BJ (cell line): ENCODE results near the gene PAK4. TPM values are rescaled to one million over a fixed set of nuclear protein-coding genes. Genes with fewer than 3 reads are reported as not detected.

Experiments used
- CTCF ChIA-PET: fragments of 350-600 bp; formaldehyde crosslinking; extraction: SDS; loops from one replicate; lab custom pipeline; 2021; ENCODE audit warnings: antibody characterized with exemption, inconsistent platforms; lab: Yijun Ruan, JAX
- POLR2A ChIA-PET: fragments of 300-600 bp; sonication (Branson Sonifier 250); formaldehyde crosslinking; extraction: SDS; loops from one replicate; lab custom pipeline; 2021; ENCODE audit warnings: antibody characterized with exemption; lab: Charles Lee
- DNase-seq: peaks from one replicate; pipeline ENCODE4 v3.0.0-alpha.2; 2011; ENCODE audit warnings: low read depth
- H3K27me3 ChIP-seq: 2 replicates; pipeline ENCODE4 v1.6.0; 2011; ENCODE audit warnings: low read length; ENCODE audit not compliant: control insufficient read depth, insufficient read depth
- H3K36me3 ChIP-seq: 2 replicates; pipeline ENCODE4 v1.5.1; 2011; ENCODE audit warnings: low read length; ENCODE audit not compliant: control insufficient read depth, insufficient read depth
- H3K4me3 ChIP-seq: 2 replicates; pipeline ENCODE4 v1.5.1; 2011; ENCODE audit warnings: low read depth, mild to moderate bottlenecking, control low read depth, low read length
- CTCF ChIP-seq: IDR thresholded peaks from 2 replicates; pipeline ENCODE4 v1.5.1; 2011; ENCODE audit warnings: low read depth, mild to moderate bottlenecking, control low read depth, inconsistent platforms, low read length, moderate library complexity; ENCODE audit not compliant: insufficient read depth
- polyA plus RNA-seq: library from polyadenylated mRNA; depleted of rRNA; stranded (reverse); fragments of >200 nt; gene quantifications from 2 replicates; pipeline ENCODE4 v1.2.3, GENCODE V29; 2011

PAK4 gene
- polyA plus RNA-seq, 1 experiment, result 19.6 TPM

DNA sequence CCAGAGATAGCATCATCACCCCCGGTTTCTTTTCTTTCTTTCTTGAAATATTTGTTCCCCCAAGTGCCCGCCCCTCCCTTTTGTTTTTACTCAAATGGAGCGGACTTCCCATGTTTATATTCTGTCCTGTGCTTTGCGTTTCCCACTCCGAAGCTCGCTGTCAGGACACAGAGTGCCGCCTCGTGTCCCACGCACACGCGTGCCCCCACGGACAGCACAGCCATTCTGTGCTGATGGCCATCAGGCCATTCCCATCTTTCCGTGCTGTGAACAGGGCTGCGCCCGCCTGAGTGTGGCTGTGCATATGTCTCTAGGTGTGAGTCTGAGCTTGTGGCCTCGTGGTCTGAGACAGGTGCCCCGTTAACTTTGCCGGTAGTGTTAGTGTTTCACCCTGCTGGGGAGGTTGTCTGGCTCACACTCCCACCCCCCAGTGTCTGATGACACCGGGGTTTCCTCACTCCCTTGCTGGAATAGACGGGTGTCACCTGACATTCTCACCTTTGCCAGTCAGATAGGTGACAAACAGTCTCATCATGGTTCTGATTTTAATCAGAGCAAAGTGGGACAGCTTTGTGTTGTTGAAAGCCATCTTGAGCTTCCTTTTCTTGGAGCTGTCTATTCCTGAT is 6.9 kb downstream of the PAK4 start:
- ChIA-PET POLR2A (no interaction called here), CTCF (interaction anchor here (0.9 to 1.6 kb wide), 4 partner anchors 10 to 265 kb away, joined by 3 read pairs; no protein-coding TSS in a partner anchor)
- no peaks in the 10 kb centered on the region for H3K36me3 ChIP-seq
- DNase-seq, result no peak
- no peak overlapping the region for H3K4me3 ChIP-seq
- no peaks in the 10 kb centered on the region for H3K27me3 ChIP-seq
- no peak for TF ChIP-seq CTCF

GRCh38 chr19:39133431-39134270 is 8.1 kb downstream of the PAK4 start:
- ChIA-PET CTCF (interaction anchor here (0.9 to 1.6 kb wide), 3 partner anchors 11 to 195 kb away, joined by 3 read pairs; no protein-coding TSS in a partner anchor), POLR2A (no interaction called here)
- Histone ChIP-seq H3K4me3 (no peak overlapping the region), H3K27me3 (no peaks in the 10 kb centered on the region), H3K36me3 (no peaks in the 10 kb centered on the region; the same call in 1 of the 2 replicates)
- TF ChIP-seq CTCF, result no peak
- no peak for DNase-seq

DNA sequence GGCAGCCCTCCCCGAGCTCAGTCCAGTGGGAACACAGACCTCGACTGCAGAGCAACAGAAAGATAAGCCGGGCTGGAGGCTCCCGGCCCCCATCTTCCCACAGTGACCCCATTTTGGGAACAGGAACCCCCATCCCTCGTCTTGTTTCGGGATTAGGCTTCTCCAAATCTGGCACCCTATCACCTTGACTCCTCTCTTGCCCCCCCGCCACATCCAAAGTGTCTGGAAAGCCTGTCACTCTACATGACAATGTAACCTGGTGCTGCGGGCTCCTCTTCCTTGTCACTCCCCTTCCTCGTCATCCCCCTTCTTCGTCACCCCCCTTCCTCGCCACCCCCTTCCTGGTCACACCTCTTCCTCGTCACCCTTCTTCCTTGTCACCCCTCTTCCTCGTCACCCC is 10.1 kb downstream of the PAK4 start:
- Histone ChIP-seq H3K36me3 (no peaks in the 10 kb centered on the region; the same call in none of the 2 replicates), H3K4me3 (no peak overlapping the region), H3K27me3 (no peaks in the 10 kb centered on the region)
- DNase-seq, result no peak
- CTCF ChIA-PET, result no interaction called here
- POLR2A ChIA-PET, result no interaction called here
- TF ChIP-seq CTCF, result no peak

- DNase-seq, result no peak
- H3K27me3 ChIP-seq, result no peaks in the 10 kb centered on the region
- CTCF ChIA-PET, result no interaction called here
- no peak overlapping the region for H3K4me3 ChIP-seq
- POLR2A ChIA-PET, result no interaction called here
- TF ChIP-seq CTCF, result no peak
- no peaks in the 10 kb centered on the region; the same call in none of the 2 replicates for H3K36me3 ChIP-seq
Observed at GRCh38 chr19:39136225-39136940, 10.8 kb downstream of the PAK4 start.

DNA sequence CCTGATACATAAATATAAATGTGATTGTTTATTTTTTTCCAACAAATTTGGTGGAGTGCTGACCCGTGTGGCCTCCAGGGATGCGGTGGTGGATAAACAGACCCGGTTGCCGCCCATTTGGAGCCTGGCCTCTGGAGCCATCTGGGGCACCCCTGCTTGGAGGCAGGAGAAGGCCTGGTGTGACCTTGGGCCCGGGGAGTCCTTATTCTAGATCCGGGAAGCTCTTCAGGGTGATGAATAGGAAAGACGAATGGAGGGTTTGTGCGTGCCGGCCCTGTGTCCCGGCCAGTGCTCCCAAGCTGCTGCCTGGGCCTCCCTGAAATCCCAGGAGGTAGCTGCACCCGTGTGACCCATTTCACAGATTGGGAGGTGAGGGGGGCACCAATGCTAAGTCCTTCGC is 11.5 kb downstream of the PAK4 start:
- no peak for DNase-seq
- ChIA-PET CTCF (no interaction called here), POLR2A (no interaction called here)
- Histone ChIP-seq H3K36me3 (no peaks in the 10 kb centered on the region; the same call in none of the 2 replicates), H3K27me3 (no peaks in the 10 kb centered on the region), H3K4me3 (no peak overlapping the region)
- TF ChIP-seq CTCF, result no peak
